Hepatocyte (in vitro differentiated cells): ENCODE data around the gene YPEL1.
"Not testable (repeated sequence)": the region's sequence is repeated elsewhere in the genome, so short reads cannot be mapped to it uniquely, and the experiment has no call there.

Experiments
- CTCF ChIP-seq: fragments of 200-600 bp; sonication (generic); IDR thresholded peaks from 2 replicates; pipeline ENCODE4 v1.5.1; 2016; ENCODE audit warnings: antibody characterized with exemption, mild to moderate bottlenecking; ENCODE audit not compliant: poor library complexity
- EZH2phosphoT487 ChIP-seq: fragments of 200-600 bp; sonication (generic); IDR thresholded peaks from one replicate; pipeline ENCODE4 v1.6.1; 2018; ENCODE audit warnings: antibody characterized with exemption, mild to moderate bottlenecking, low read depth, moderate library complexity; ENCODE audit not compliant: unreplicated experiment, severe bottlenecking

GRCh38 chr22:21721195-21721852 is 14.3 kb downstream of the YPEL1 start:
- TF ChIP-seq CTCF, EZH2phosphoT487: not testable (repeated sequence)
